OCI-LY7 (cell line): ENCODE results near the gene GRPEL2. TPM values are rescaled to one million over a fixed set of nuclear protein-coding genes. Genes with fewer than 3 reads are reported as not detected.

ENCODE experiments used
- BruUV-seq: library from RNA; stranded (reverse); fragments of 400-500 nt; replicated peaks from 2 replicates; lab custom pipeline; 2021; lab: Mats Ljungman, UMichigan
- CTCF ChIA-PET: fragments of 300-600 bp; sonication (Branson Sonifier 250); formaldehyde crosslinking; loops from one replicate; lab custom pipeline; 2022; ENCODE audit warnings: antibody characterized with exemption; ENCODE audit not compliant: unreplicated experiment; lab: Charles Lee
- POLR2A ChIA-PET: fragments of 300-600 bp; sonication (Branson Sonifier 250); formaldehyde crosslinking; loops from one replicate; lab custom pipeline; 2022; ENCODE audit warnings: antibody characterized with exemption; lab: Charles Lee
- DNase-seq: peaks from one replicate; pipeline ENCODE4 v3.0.0-alpha.2; 2015; ENCODE audit warnings: low spot score
- H2AFZ ChIP-seq: fragments of 200-600 bp; sonication (generic), shearing (Covaris generic); 2 replicates; pipeline ENCODE4 v1.6.1; 2014; ENCODE audit warnings: mild to moderate bottlenecking, antibody characterized with exemption, low read length, moderate library complexity
- H3K27ac ChIP-seq: fragments of 200-600 bp; sonication (generic); 2 replicates; pipeline ENCODE4 v1.5.1; 2014; ENCODE audit warnings: mixed run types, low read depth, mild to moderate bottlenecking, moderate library complexity, low read length, inconsistent platforms; ENCODE audit not compliant: poor library complexity, severe bottlenecking
- H3K36me3 ChIP-seq: fragments of 200-600 bp; sonication (generic); 2 replicates; pipeline ENCODE4 v1.6.1; 2014; ENCODE audit warnings: mild to moderate bottlenecking, antibody characterized with exemption, low read length, moderate library complexity, mixed read lengths; ENCODE audit not compliant: insufficient read depth
- H3K4me1 ChIP-seq: fragments of 200-600 bp; sonication (generic); 2 replicates; pipeline ENCODE4 v1.5.1; 2014; ENCODE audit warnings: mild to moderate bottlenecking, low read length; ENCODE audit not compliant: insufficient read depth, poor library complexity, severe bottlenecking
- H3K4me2 ChIP-seq: fragments of 200-600 bp; sonication (generic); 2 replicates; pipeline ENCODE4 v1.6.1; 2014; ENCODE audit warnings: mild to moderate bottlenecking, low read length
- H3K4me3 ChIP-seq: fragments of 200-600 bp; sonication (generic); 2 replicates; pipeline ENCODE4 v1.5.1; 2014; ENCODE audit warnings: mild to moderate bottlenecking, low read depth, low read length; ENCODE audit not compliant: poor library complexity, severe bottlenecking
- H3K79me2 ChIP-seq: fragments of 200-600 bp; sonication (generic); 2 replicates; pipeline ENCODE4 v1.6.1; 2016; ENCODE audit warnings: low read depth, mild to moderate bottlenecking, low read length, moderate library complexity, mixed read lengths; ENCODE audit not compliant: insufficient read depth
- H3K9me2 ChIP-seq: fragments of 200-600 bp; sonication (generic); 2 replicates; pipeline ENCODE4 v1.6.1; 2016; ENCODE audit warnings: mild to moderate bottlenecking, low read length, mixed read lengths; ENCODE audit not compliant: insufficient read depth
- H3K9me3 ChIP-seq: fragments of 200-600 bp; sonication (generic); 2 replicates; pipeline ENCODE4 v1.6.1; 2014; ENCODE audit warnings: mild to moderate bottlenecking, mixed run types, low read length, mixed read lengths
- H4K20me1 ChIP-seq: fragments of 200-600 bp; sonication (generic); 2 replicates; pipeline ENCODE4 v1.6.1; 2014; ENCODE audit warnings: mild to moderate bottlenecking, antibody characterized with exemption, low read length, moderate library complexity, mixed read lengths; ENCODE audit not compliant: insufficient read depth
- EZH2phosphoT487 ChIP-seq: fragments of 200-600 bp; sonication (generic); IDR thresholded peaks from 2 replicates; pipeline ENCODE4 v1.6.1; 2018; ENCODE audit warnings: low read depth, borderline replicate concordance, mild to moderate bottlenecking, mixed run types, antibody characterized with exemption, low read length, moderate library complexity, mixed read lengths
- intact Hi-C: fragments of 100-400 bp; cut with micrococcal nuclease; formaldehyde crosslinking; loops from one replicate; pipeline ENCODE4 v1.10.0; 2022; ENCODE audit not compliant: unreplicated experiment
- total RNA-seq, 2 experiments: library from RNA; depleted of rRNA in 1 of 2; stranded (reverse); fragments of >200 nt in 1 of 2; shearing (Covaris generic) in 1 of 2; gene quantifications; 2 replicates each; pipeline ENCODE4 v1.2.3, GENCODE V29; 2014 to 2022
- TF ChIP-seq, protein P1 (sequence below): fragments of 200-600 bp; sonication (generic); conservative IDR thresholded peaks from 2 replicates; pipeline ENCODE4 v1.5.1; 2014; ENCODE audit warnings: mild to moderate bottlenecking, antibody characterized with exemption, low read length, moderate library complexity, mixed read lengths

Gene GRPEL2
- total RNA-seq, 2 experiments from 2014 or later: 28.3 to 41.5 TPM

DNA sequence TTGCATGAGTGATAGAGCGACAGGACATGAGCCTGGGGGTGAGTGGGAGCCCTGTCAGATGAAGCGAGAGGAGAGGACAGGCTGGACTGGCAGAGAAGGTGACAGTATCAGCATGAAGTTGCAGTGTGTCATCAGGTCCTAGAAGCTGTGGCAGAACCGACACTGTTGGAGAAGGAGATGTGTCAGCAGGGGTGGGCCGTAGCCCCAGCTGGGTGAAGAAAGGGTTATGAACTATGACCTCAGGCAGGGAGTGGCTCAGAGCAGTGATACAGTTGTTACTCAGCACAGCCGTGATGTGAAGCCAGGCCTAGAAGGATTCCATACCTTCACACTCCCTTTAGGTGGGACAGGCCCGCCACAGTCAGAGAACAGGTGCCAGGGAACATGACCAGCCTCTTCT lies 20.1 kb downstream of the GRPEL2 start:
- no peaks in the 10 kb centered on the region for H3K9me3 ChIP-seq
- no peak overlapping the region for H3K4me2 ChIP-seq
- TF ChIP-seq, protein P1, sequence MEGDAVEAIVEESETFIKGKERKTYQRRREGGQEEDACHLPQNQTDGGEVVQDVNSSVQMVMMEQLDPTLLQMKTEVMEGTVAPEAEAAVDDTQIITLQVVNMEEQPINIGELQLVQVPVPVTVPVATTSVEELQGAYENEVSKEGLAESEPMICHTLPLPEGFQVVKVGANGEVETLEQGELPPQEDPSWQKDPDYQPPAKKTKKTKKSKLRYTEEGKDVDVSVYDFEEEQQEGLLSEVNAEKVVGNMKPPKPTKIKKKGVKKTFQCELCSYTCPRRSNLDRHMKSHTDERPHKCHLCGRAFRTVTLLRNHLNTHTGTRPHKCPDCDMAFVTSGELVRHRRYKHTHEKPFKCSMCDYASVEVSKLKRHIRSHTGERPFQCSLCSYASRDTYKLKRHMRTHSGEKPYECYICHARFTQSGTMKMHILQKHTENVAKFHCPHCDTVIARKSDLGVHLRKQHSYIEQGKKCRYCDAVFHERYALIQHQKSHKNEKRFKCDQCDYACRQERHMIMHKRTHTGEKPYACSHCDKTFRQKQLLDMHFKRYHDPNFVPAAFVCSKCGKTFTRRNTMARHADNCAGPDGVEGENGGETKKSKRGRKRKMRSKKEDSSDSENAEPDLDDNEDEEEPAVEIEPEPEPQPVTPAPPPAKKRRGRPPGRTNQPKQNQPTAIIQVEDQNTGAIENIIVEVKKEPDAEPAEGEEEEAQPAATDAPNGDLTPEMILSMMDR: no peak
- TF ChIP-seq EZH2phosphoT487: no peak
- BruUV-seq: no TSS peak
- ChIA-PET POLR2A (interaction anchor here (1.0 to 1.1 kb wide), 2 partner anchors 10 to 38 kb away, joined by 3 read pairs; no protein-coding TSS in a partner anchor), CTCF (no interaction called here)
- no peak overlapping the region for H2AFZ ChIP-seq
- H3K4me3 ChIP-seq: no peak overlapping the region
- no peaks in the 10 kb centered on the region for H3K79me2 ChIP-seq
- peaks cover 5% of the 10 kb centered on the region for H3K4me1 ChIP-seq
- H3K9me2 ChIP-seq: no peaks in the 10 kb centered on the region
- no peaks in the 10 kb centered on the region for H4K20me1 ChIP-seq
- H3K36me3 ChIP-seq: no peaks in the 10 kb centered on the region
- intact Hi-C loops: no loop called here
- H3K27ac ChIP-seq: no peak overlapping the region
- DNase-seq: no peak

DNA sequence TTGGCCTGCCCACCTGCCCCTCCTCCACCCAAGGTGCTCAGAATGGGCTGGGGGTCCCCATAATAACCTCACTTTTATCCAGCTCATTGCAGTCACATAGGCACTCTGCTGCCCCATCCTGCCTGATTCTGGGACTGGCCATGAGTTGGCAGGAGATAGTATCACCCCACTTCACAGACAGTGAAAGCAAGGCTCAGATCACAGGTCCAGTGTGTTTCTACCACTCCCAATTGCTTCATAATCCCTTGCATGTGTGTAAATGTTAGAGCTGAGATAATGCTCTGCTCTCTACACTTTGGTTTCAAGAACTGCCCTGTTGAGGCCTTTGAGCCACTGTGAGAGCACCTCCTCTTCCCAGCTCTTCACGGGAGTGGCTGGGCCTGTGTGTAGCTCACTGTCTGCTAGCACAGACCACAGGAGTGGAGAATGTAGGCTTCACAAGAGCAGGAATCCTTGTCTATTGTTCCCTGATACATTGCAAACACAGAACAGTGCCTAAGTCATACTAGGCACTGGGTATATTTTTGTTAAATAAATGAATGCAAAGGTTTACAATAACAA lies 20.9 kb downstream of the GRPEL2 start:
- H3K4me3 ChIP-seq: no peak overlapping the region
- no peak for DNase-seq
- no peaks in the 10 kb centered on the region for H3K9me3 ChIP-seq
- peaks cover 5% of the 10 kb centered on the region for H3K4me1 ChIP-seq
- H3K4me2 ChIP-seq: no peak overlapping the region
- ChIA-PET POLR2A (interaction anchor here (0.9 to 1.1 kb wide), 3 partner anchors 11 to 43 kb away, joined by 3 read pairs; no protein-coding TSS in a partner anchor), CTCF (interaction anchor here (2.0 kb wide), 1 partner anchor 8 kb away, joined by 5 read pairs; the partner anchor contains the start of gene PCYOX1L)
- intact Hi-C loops: no loop called here
- no peaks in the 10 kb centered on the region for H4K20me1 ChIP-seq
- H3K79me2 ChIP-seq: no peaks in the 10 kb centered on the region
- H3K9me2 ChIP-seq: no peaks in the 10 kb centered on the region
- TF ChIP-seq, protein P1: no peak
- TF ChIP-seq EZH2phosphoT487: no peak
- no peaks in the 10 kb centered on the region for H3K36me3 ChIP-seq
- no peak overlapping the region for H2AFZ ChIP-seq
- BruUV-seq: no TSS peak
- no peak overlapping the region for H3K27ac ChIP-seq

DNA sequence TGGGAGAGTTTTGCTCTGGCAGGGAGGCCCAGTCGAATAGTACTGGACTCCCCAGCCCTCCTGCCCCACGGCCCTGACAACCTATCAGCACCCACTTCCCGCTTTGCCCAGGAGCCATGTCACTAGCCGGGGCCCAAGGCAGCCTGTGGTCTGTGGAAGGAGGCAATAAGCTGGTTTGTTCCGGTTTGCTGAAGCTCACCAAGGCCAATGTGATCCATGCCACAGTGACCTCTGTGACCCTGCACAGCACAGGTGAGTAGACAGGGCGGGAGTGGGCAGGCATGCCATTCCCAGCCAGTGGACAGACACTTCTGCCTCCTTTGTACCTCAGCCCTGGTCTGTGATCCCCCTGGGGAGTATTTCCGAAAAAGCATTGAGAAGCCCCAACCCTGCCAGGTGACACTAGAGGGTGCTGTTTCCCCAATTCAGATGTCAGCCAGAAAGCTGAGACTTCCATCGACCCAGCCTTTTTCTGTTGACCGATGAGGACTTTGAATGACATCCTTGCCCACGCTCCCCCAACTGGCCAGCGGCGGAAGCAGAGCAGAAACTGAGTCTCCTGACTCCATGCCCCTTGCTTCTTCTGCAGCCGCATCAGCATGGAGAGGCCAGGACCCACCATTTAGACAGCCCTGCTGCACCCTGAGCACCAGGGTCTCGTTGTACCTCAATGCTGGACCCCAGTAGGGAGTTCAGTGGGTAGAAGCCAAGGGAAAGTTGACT lies 22.1 kb downstream of the GRPEL2 start:
- Histone ChIP-seq H3K4me2 (no peak overlapping the region), H3K36me3 (no peaks in the 10 kb centered on the region), H2AFZ (no peak overlapping the region), H3K27ac (no peak overlapping the region), H3K4me1 (peaks cover 5% of the 10 kb centered on the region), H4K20me1 (no peaks in the 10 kb centered on the region), H3K9me3 (no peaks in the 10 kb centered on the region), H3K79me2 (no peaks in the 10 kb centered on the region), H3K9me2 (no peaks in the 10 kb centered on the region), H3K4me3 (no peak overlapping the region)
- POLR2A ChIA-PET: interaction anchor here (0.9 to 1.4 kb wide), 3 partner anchors 10 to 208 kb away, joined by 3 to 6 read pairs (median 4); partner anchors contain the start of gene PCYOX1L
- intact Hi-C loops: no loop called here
- no peak for TF ChIP-seq EZH2phosphoT487
- TF ChIP-seq, protein P1: peak; percentile 92
- DNase-seq: peak; percentile 69
- no TSS peak for BruUV-seq
- CTCF ChIA-PET: interaction anchor here (1.0 to 2.0 kb wide), 3 partner anchors 9 to 50 kb away, joined by 3 to 8 read pairs (median 5); partner anchors contain the start of gene PCYOX1L
